Stomach smooth muscle (tissue), 2 donors: ENCODE results near the gene CEP78.

Experiments
- H3K27ac ChIP-seq: one replicate; pipeline ENCODE4 v1.7.0; 2013; ENCODE audit warnings: mild to moderate bottlenecking, low read length, inconsistent platforms
- H3K27me3 ChIP-seq, 2 donors: one replicate each; pipeline ENCODE4 v1.7.0; 2013; ENCODE audit warnings: low read length in 2 of 2; ENCODE audit not compliant: insufficient read depth in 2 of 2, control insufficient read depth in 1 of 2
- H3K36me3 ChIP-seq, 2 donors: one replicate each; pipeline ENCODE4 v1.7.0; 2013; ENCODE audit warnings: low read length in 2 of 2; ENCODE audit not compliant: control insufficient read depth in 2 of 2, insufficient read depth in 2 of 2
- H3K4me1 ChIP-seq: one replicate; pipeline ENCODE4 v1.7.0; 2013; ENCODE audit warnings: low read length; ENCODE audit not compliant: control insufficient read depth, insufficient read depth
- H3K4me3 ChIP-seq, 2 donors: one replicate each; pipeline ENCODE4 v1.7.0; 2013; ENCODE audit warnings: low read length in 2 of 2
- H3K9ac ChIP-seq, 2 donors: one replicate each; pipeline ENCODE4 v1.7.0; 2013; ENCODE audit warnings: low read length in 2 of 2, mild to moderate bottlenecking in 1 of 2
- H3K9me3 ChIP-seq, 2 donors: one replicate each; pipeline ENCODE4 v1.7.0; 2013; ENCODE audit warnings: low read length in 2 of 2; ENCODE audit not compliant: control insufficient read depth in 2 of 2
- donor health status: healthy.
- donor health status: Pancreatic carcinoma.

Gene CEP78

GRCh38 chr9:78309066-78309465 is 73.2 kb downstream of the CEP78 start:
- H3K27me3 ChIP-seq = no peaks in the 10 kb centered on the region
- no peaks in the 10 kb centered on the region for H3K36me3 ChIP-seq
- H3K4me1 ChIP-seq = no peaks in the 10 kb centered on the region
- no peaks in the 10 kb centered on the region for H3K9me3 ChIP-seq
- no peak overlapping the region for H3K9ac ChIP-seq
- H3K4me3 ChIP-seq = no peak overlapping the region
- H3K27ac ChIP-seq = no peak overlapping the region

- Histone ChIP-seq H3K9ac (no peak overlapping the region), H3K4me1 (no peaks in the 10 kb centered on the region), H3K9me3 (no peaks in the 10 kb centered on the region), H3K27ac (no peak overlapping the region), H3K27me3 (no peaks in the 10 kb centered on the region), H3K4me3 (no peak overlapping the region), H3K36me3 (no peaks in the 10 kb centered on the region)
Observed at GRCh38 chr9:78311075-78311474, 75.2 kb downstream of the CEP78 start.

- Histone ChIP-seq H3K4me1 (no peaks in the 10 kb centered on the region), H3K9ac (no peak overlapping the region), H3K9me3 (no peaks in the 10 kb centered on the region), H3K36me3 (no peaks in the 10 kb centered on the region), H3K27me3 (no peaks in the 10 kb centered on the region), H3K4me3 (no peak overlapping the region), H3K27ac (no peak overlapping the region)
Observed at GRCh38 chr9:78311886-78312524, 76.1 kb downstream of the CEP78 start.

- Histone ChIP-seq H3K27me3 (no peaks in the 10 kb centered on the region), H3K4me3 (no peak overlapping the region), H3K36me3 (peaks cover 0 to 3% of the 10 kb centered on the region in 2 donors), H3K27ac (no peak overlapping the region), H3K9me3 (no peaks in the 10 kb centered on the region), H3K4me1 (no peaks in the 10 kb centered on the region), H3K9ac (no peak overlapping the region)
Observed at GRCh38 chr9:78314550-78314949, 78.7 kb downstream of the CEP78 start.

GRCh38 chr9:78314953-78315870 is 79.3 kb downstream of the CEP78 start:
- Histone ChIP-seq H3K27me3 (no peaks in the 10 kb centered on the region), H3K9me3 (no peaks in the 10 kb centered on the region), H3K4me1 (no peaks in the 10 kb centered on the region), H3K4me3 (no peak overlapping the region), H3K9ac (no peak overlapping the region), H3K36me3 (peaks cover 0 to 3% of the 10 kb centered on the region in 2 donors), H3K27ac (no peak overlapping the region)

GRCh38 chr9:78316166-78316892 is 80.5 kb downstream of the CEP78 start:
- H3K4me1 ChIP-seq = no peaks in the 10 kb centered on the region
- H3K36me3 ChIP-seq = peaks cover 0 to 3% of the 10 kb centered on the region in 2 donors
- no peak overlapping the region for H3K27ac ChIP-seq
- no peaks in the 10 kb centered on the region for H3K9me3 ChIP-seq
- no peaks in the 10 kb centered on the region for H3K27me3 ChIP-seq
- H3K9ac ChIP-seq = no peak overlapping the region
- H3K4me3 ChIP-seq = no peak overlapping the region

GRCh38 chr9:78319197-78320029 is 83.5 kb downstream of the CEP78 start:
- Histone ChIP-seq H3K27ac (no peak overlapping the region), H3K9ac (no peak overlapping the region), H3K36me3 (peaks cover 0 to 3% of the 10 kb centered on the region in 2 donors), H3K9me3 (no peaks in the 10 kb centered on the region), H3K4me3 (no peak overlapping the region), H3K27me3 (no peaks in the 10 kb centered on the region), H3K4me1 (no peaks in the 10 kb centered on the region)

- H3K9ac ChIP-seq = no peak overlapping the region
- no peaks in the 10 kb centered on the region for H3K27me3 ChIP-seq
- no peaks in the 10 kb centered on the region for H3K4me1 ChIP-seq
- H3K27ac ChIP-seq = no peak overlapping the region
- H3K9me3 ChIP-seq = no peaks in the 10 kb centered on the region
- no peak overlapping the region for H3K4me3 ChIP-seq
- H3K36me3 ChIP-seq = peaks cover 0 to 3% of the 10 kb centered on the region in 2 donors
Observed at GRCh38 chr9:78320030-78320693, 84.3 kb downstream of the CEP78 start.

- no peak overlapping the region for H3K27ac ChIP-seq
- no peak overlapping the region for H3K9ac ChIP-seq
Observed at GRCh38 chr9:78320875-78321496, 85.1 kb downstream of the CEP78 start.

More at GRCh38 chr9:78320875-78321496, 85.1 kb downstream of the CEP78 start:
- Histone ChIP-seq H3K4me1 (no peaks in the 10 kb centered on the region), H3K27me3 (no peaks in the 10 kb centered on the region), H3K9me3 (no peaks in the 10 kb centered on the region), H3K4me3 (no peak overlapping the region), H3K36me3 (peaks cover 0 to 3% of the 10 kb centered on the region in 2 donors)
